Measurements from ENCODE around the gene DDX24. TPM values are rescaled to one million over a fixed set of nuclear protein-coding genes. Genes with fewer than 3 reads are reported as not detected.

The DDX24 gene
- total RNA-seq, 4 donors from 2014 or later, result 70.2 to 319 (median 87.7) TPM

DNA sequence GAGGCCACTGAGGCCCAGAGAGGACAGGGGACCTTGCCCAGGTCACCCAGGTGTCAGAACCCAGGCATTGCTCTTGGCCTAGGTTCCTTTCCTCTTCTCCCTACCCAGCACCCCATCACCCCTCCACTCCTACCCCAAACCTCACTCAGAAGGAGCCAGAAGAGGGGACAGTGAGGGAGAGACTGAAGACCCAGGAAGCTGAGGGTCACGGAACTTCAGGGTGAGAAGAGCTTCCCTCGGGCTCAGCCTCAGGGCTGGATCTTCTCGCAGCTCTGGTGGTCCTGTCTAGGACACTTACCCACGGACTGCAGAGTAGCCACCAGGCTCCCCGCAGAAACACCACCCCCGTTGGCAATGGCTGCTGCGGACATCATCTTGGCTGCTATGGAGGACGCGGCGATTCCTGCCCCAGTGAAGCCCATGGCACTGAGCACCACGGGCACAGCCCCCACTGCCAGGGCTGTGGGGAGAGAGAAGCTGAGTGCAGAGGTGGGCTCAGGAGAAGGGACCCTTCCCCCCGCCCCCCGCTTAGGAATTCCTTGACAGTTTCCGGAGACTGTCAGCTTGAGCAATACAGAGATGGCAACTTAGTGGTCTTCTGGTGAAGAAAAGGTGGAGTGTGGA is 47.3 kb upstream of the DDX24 start:
- DNase-seq, result no peak
- Histone ChIP-seq H3K4me3 (no peak overlapping the region), H3K36me3 (no peaks in the 10 kb centered on the region), H3K9me3 (no peaks in the 10 kb centered on the region), H3K4me1 (peaks cover 9 to 19% (median 15%) of the 10 kb centered on the region in 4 donors), H3K27ac (peak overlapping the region in 1 of 4 donors; percentile 83), H3K27me3 (no peaks in the 10 kb centered on the region)
- in situ Hi-C loops (cut with MboI; ENCODE audit: low pct_ligation_motif_present in 1 of 4, low pct_unique_long_range_greater_than_20kb in 1 of 4, low sequenced_read_pairs in 3 of 4) (no loop called here), intact Hi-C loops (cut with DNase I; ENCODE audit: low total_unique reads) (no loop called here)
- 93% methylated on average over 14 of the region's 14 CpGs; no CpG with 5 or more reads in 1 of the 2 donors for WGBS, 2 donors (ENCODE audit: low coverage in 1 of 2)
- TF ChIP-seq CTCF (IDR thresholded peaks at IDR 0.05) (no peak), POLR2AphosphoS5 (IDR thresholded peaks at IDR 0.05) (no peak), EP300 (IDR thresholded peaks at IDR 0.05; ENCODE audit: low read depth) (no peak), POLR2A (IDR thresholded peaks at IDR 0.05) (no peak)

- TF ChIP-seq CTCF (IDR thresholded peaks at IDR 0.05), result no peak
- no peak for TF ChIP-seq POLR2AphosphoS5 (IDR thresholded peaks at IDR 0.05)
- TF ChIP-seq POLR2A (IDR thresholded peaks at IDR 0.05), result no peak
- no peak for TF ChIP-seq EP300 (IDR thresholded peaks at IDR 0.05; ENCODE audit: low read depth)
- intact Hi-C loops (cut with DNase I; ENCODE audit: low total_unique reads), result no loop called here
- no peaks in the 10 kb centered on the region for H3K9me3 ChIP-seq
- DNase-seq, result no peak
- H3K36me3 ChIP-seq, result no peaks in the 10 kb centered on the region
- no peak overlapping the region for H3K27ac ChIP-seq
- H3K4me3 ChIP-seq, result no peak overlapping the region
- no peaks in the 10 kb centered on the region for H3K27me3 ChIP-seq
- in situ Hi-C loops (cut with MboI; ENCODE audit: low pct_ligation_motif_present in 1 of 4, low pct_unique_long_range_greater_than_20kb in 1 of 4, low sequenced_read_pairs in 3 of 4), result no loop called here
- WGBS, 2 donors (ENCODE audit: low coverage in 1 of 2), result 89 to 93% methylated on average over 3 to 6 of the region's 6 CpGs
- H3K4me1 ChIP-seq, result peaks cover 9 to 19% (median 15%) of the 10 kb centered on the region in 4 donors
Measured at GRCh38 chr14:94127330-94127729, 46.3 kb upstream of the DDX24 start.

GRCh38 chr14:94126800-94127199 is 45.8 kb upstream of the DDX24 start:
- intact Hi-C loops (cut with DNase I; ENCODE audit: low total_unique reads) (no loop called here), in situ Hi-C loops (cut with MboI; ENCODE audit: low pct_ligation_motif_present in 1 of 4, low pct_unique_long_range_greater_than_20kb in 1 of 4, low sequenced_read_pairs in 3 of 4) (no loop called here)
- peaks cover 9 to 19% (median 15%) of the 10 kb centered on the region in 4 donors for H3K4me1 ChIP-seq
- DNase-seq, result no peak
- no peaks in the 10 kb centered on the region for H3K27me3 ChIP-seq
- TF ChIP-seq EP300 (IDR thresholded peaks at IDR 0.05; ENCODE audit: low read depth), result no peak
- TF ChIP-seq CTCF (IDR thresholded peaks at IDR 0.05), result no peak
- TF ChIP-seq POLR2A (IDR thresholded peaks at IDR 0.05), result no peak
- TF ChIP-seq POLR2AphosphoS5 (IDR thresholded peaks at IDR 0.05), result no peak
- H3K4me3 ChIP-seq, result no peak overlapping the region
- no peak overlapping the region for H3K27ac ChIP-seq
- H3K9me3 ChIP-seq, result no peaks in the 10 kb centered on the region
- no peaks in the 10 kb centered on the region for H3K36me3 ChIP-seq
- WGBS, 2 donors (ENCODE audit: low coverage in 1 of 2), result 89 to 100% methylated on average over 1 to 5 of the region's 5 CpGs

DNA sequence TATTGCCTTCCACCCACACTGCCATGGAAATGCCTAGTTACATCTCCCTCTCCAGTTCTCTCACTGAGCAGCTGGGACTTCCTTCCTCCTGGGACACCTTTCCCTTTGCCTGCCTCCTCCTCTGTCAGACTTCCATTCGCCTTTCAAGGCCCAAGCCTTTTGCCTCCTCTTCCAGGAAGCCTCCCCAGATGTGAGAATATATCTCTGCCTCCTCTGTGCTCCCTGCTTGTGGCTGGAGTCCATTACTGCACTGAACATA is 45.3 kb upstream of the DDX24 start:
- Histone ChIP-seq H3K27ac (no peak overlapping the region), H3K36me3 (no peaks in the 10 kb centered on the region), H3K9me3 (no peaks in the 10 kb centered on the region), H3K4me1 (peaks cover 9 to 19% (median 15%) of the 10 kb centered on the region in 4 donors), H3K4me3 (no peak overlapping the region), H3K27me3 (no peaks in the 10 kb centered on the region)
- intact Hi-C loops (cut with DNase I; ENCODE audit: low total_unique reads), result no loop called here
- no peak for DNase-seq
- 95% methylated on average over 1 of the region's 1 CpG; no CpG with 5 or more reads in 1 of the 2 donors for WGBS, 2 donors (ENCODE audit: low coverage in 1 of 2)
- in situ Hi-C loops (cut with MboI; ENCODE audit: low pct_ligation_motif_present in 1 of 4, low pct_unique_long_range_greater_than_20kb in 1 of 4, low sequenced_read_pairs in 3 of 4), result no loop called here
- TF ChIP-seq POLR2A (IDR thresholded peaks at IDR 0.05) (no peak), POLR2AphosphoS5 (IDR thresholded peaks at IDR 0.05) (no peak), CTCF (IDR thresholded peaks at IDR 0.05) (no peak), EP300 (IDR thresholded peaks at IDR 0.05; ENCODE audit: low read depth) (no peak)

All from transverse colon (tissue), 4 donors.